ENCODE results near the gene HOATZ.

The HOATZ gene

DNA sequence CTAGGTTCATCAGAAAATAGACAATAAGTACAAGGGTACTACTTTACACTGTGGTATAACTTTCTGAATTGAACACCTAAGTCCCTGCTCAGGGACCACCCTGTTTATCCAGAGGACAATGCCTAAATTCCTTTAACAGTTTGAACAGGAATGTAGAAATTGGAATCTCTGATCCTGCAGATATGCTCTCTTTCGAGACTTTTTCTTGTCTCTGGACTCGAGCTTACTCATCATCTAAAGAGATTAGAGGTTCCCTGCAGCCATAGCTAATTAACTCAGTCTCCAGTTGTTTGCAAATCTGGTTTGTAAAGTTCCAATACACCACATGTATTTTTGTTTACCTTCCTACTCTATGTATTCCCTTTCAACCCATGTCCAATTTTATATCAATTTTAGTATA lies 1.0 kb downstream of the HOATZ start:
- no peak for DNase-seq (ENCODE audit: low read depth)

DNA sequence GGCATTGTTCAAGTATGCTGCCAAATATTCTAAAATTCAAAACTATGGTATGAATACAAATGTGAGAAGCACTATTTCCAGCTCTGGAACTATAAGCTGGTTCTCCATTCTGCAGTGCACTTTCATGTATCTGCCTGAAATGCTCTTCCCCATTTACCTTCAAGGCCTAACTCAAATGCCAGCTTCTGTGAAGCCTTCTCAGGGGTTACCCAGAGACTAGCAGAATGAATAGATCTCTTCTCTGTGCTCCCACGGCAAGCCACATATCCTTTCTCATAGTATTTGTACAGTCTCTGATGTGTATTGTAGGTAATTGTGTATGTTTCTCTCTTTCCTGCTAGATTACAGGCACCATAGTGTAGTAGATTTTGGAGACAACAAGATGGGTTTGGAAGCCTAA lies 4.1 kb downstream of the HOATZ start:
- DNase-seq (ENCODE audit: low read depth): no peak
- TF ChIP-seq, protein P1, sequence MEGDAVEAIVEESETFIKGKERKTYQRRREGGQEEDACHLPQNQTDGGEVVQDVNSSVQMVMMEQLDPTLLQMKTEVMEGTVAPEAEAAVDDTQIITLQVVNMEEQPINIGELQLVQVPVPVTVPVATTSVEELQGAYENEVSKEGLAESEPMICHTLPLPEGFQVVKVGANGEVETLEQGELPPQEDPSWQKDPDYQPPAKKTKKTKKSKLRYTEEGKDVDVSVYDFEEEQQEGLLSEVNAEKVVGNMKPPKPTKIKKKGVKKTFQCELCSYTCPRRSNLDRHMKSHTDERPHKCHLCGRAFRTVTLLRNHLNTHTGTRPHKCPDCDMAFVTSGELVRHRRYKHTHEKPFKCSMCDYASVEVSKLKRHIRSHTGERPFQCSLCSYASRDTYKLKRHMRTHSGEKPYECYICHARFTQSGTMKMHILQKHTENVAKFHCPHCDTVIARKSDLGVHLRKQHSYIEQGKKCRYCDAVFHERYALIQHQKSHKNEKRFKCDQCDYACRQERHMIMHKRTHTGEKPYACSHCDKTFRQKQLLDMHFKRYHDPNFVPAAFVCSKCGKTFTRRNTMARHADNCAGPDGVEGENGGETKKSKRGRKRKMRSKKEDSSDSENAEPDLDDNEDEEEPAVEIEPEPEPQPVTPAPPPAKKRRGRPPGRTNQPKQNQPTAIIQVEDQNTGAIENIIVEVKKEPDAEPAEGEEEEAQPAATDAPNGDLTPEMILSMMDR (IDR thresholded peaks at IDR 0.05; ENCODE audit: low read depth, low read length, missing control alignments): no peak
- no peak overlapping the region for H3K4me3 ChIP-seq (ENCODE audit: low read depth, low read length)
- in situ Hi-C loops (cut with HindIII; ENCODE audit: low sequenced_read_pairs): no loop called here

More for the DNA sequence above, 1.0 kb downstream of the HOATZ start:
- TF ChIP-seq, protein P1 (IDR thresholded peaks at IDR 0.05; ENCODE audit: low read depth, low read length, missing control alignments): no peak
- no peak overlapping the region for H3K4me3 ChIP-seq (ENCODE audit: low read depth, low read length)
- in situ Hi-C loops (cut with HindIII; ENCODE audit: low sequenced_read_pairs): no loop called here

DNA sequence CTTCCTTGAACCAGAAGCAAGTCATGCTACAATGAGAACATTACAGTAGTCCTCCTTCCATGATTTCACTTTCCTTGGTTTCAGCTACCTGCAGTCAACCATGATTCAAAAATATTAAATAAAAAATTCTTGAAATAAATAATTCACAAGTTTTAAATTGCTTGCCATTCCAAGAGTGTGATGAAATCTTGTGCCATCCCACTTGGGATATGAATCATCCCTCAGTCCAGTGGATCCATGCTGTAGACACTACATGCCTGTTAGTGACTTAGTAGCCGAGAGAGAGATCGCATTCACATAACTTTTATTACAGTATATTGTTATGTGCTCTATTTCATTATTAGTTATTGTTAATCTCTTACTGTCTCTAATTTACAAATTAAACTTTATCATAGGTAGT lies 6.0 kb downstream of the HOATZ start:
- in situ Hi-C loops (cut with HindIII; ENCODE audit: low sequenced_read_pairs): no loop called here
- no peak overlapping the region for H3K4me3 ChIP-seq (ENCODE audit: low read depth, low read length)
- TF ChIP-seq, protein P1 (IDR thresholded peaks at IDR 0.05; ENCODE audit: low read depth, low read length, missing control alignments): no peak
- DNase-seq (ENCODE audit: low read depth): no peak

DNA sequence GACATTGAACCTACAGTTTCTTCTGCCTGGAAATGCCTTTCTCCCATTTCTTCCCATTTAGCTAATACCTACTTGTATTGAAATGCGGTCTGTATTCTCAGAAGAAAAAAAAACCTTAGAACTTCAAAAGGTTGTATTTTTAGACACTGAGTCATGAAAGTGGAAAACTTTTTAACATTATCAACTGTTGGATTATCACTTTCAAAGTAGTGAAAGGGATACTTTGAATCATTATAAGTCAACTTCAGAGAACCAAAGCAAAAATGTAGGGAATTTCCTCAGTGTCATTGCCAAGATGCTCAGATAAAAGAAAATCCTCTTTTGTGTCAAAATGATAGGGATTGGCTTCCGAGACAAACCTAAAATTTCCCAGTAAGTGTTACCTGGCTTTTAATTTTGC lies 6.6 kb downstream of the HOATZ start:
- TF ChIP-seq, protein P1 (IDR thresholded peaks at IDR 0.05; ENCODE audit: low read depth, low read length, missing control alignments): no peak
- no peak for DNase-seq (ENCODE audit: low read depth)
- no peak overlapping the region for H3K4me3 ChIP-seq (ENCODE audit: low read depth, low read length)
- in situ Hi-C loops (cut with HindIII; ENCODE audit: low sequenced_read_pairs): no loop called here

DNA sequence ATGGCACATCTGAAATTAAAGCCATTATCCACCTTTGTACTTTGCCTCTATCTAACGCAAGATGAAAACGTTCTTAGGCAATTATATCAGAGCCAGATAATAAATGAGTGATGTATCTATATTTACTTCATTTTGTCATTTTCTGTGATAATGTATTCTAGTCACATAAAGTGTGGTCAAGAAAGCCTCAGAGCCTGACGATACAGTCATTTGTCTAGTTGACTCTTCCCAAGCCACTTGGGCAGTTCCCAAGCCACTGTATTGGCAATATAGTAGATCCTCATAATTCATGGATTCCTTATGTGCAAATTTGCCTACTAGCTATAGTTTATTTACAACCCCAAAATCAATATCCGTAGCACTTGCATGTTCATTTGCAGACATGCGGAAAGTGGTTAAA lies 7.8 kb downstream of the HOATZ start:
- no peak overlapping the region for H3K4me3 ChIP-seq (ENCODE audit: low read depth, low read length)
- no peak for DNase-seq (ENCODE audit: low read depth)
- TF ChIP-seq, protein P1 (IDR thresholded peaks at IDR 0.05; ENCODE audit: low read depth, low read length, missing control alignments): no peak
- in situ Hi-C loops (cut with HindIII; ENCODE audit: low sequenced_read_pairs): no loop called here

DNA sequence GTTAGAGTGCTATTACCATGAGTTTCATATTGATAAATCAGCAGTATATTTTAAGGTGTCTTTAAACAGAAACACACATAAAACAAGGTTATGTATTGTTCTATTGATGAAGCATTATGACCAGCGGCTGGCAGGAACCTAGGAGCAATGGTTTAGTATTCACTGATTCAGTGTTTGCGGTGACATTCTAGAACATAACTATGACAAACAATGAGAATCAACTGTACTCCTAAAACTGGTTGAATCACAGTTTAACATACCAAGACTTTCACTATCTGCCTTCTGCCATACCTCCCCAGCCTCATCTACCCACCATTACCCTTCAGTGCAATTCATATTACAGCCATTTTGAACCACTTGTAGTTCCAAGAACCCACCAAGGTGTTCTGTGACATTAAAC lies 8.8 kb downstream of the HOATZ start:
- in situ Hi-C loops (cut with HindIII; ENCODE audit: low sequenced_read_pairs): no loop called here
- no peak for DNase-seq (ENCODE audit: low read depth)
- H3K4me3 ChIP-seq (ENCODE audit: low read depth, low read length): no peak overlapping the region
- TF ChIP-seq, protein P1 (IDR thresholded peaks at IDR 0.05; ENCODE audit: low read depth, low read length, missing control alignments): no peak

DNA sequence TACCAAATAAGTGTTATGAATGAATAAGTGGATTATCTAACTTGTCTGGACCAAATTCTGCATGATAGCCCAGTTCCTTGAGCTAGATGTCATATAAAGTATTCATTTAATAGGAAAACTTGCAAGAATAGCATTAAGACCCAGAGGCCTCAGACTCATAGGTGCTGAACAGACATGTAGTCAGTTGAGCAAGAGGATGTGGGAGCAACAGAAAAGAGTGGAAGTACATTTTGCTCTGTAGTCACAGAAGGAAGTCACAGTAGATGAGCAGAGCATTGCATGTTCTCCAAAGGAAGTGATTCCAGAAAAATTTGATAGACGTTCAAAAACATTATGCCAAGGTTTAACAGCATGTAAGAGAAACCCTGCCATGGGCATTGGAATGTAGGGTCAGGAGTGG lies 9.5 kb downstream of the HOATZ start:
- no peak overlapping the region for H3K4me3 ChIP-seq (ENCODE audit: low read depth, low read length)
- in situ Hi-C loops (cut with HindIII; ENCODE audit: low sequenced_read_pairs): no loop called here
- no peak for DNase-seq (ENCODE audit: low read depth)
- TF ChIP-seq, protein P1 (IDR thresholded peaks at IDR 0.05; ENCODE audit: low read depth, low read length, missing control alignments): no peak

All from astrocyte of the cerebellum (primary cell).